HG02798 (cell line): ENCODE results near the gene VPREB3.

Source experiments
- ATAC-seq: cut with Tn5 transposase; IDR thresholded peaks from one replicate; pipeline ENCODE4 v1.9.1; 2021; ENCODE audit warnings: mild to moderate bottlenecking; ENCODE audit not compliant: unreplicated experiment, poor library complexity

Gene VPREB3

GRCh38 chr22:23767673-23768548 lies 13.7 kb upstream of the VPREB3 start, which contains the start of gene CHCHD10:
Gene CHCHD10, minus strand, starts transcription at chr22:23767972. Its CDS starts 98 bp downstream, at chr22:23767874.
- ATAC-seq, result peak; percentile 54

DNA sequence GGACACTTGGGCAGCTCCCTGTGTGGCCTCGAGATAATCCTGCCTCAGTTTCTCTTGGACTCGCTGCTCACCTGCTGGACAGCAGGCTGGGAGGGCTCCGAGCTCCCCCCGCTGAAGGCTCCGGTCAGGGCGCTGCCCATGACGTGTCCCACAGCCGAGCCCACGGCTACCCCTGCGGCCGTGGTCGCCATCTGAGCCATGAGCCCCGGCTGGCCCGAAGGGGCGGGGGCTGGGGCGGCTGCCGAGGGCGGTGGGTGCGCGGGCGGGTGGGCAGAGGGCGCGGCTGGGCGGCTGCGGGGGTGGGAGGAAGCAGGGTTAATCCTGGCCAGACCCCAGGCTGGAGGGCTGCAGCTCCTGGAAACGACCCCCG lies 13.1 kb upstream of the VPREB3 start:
- no peak for ATAC-seq

DNA sequence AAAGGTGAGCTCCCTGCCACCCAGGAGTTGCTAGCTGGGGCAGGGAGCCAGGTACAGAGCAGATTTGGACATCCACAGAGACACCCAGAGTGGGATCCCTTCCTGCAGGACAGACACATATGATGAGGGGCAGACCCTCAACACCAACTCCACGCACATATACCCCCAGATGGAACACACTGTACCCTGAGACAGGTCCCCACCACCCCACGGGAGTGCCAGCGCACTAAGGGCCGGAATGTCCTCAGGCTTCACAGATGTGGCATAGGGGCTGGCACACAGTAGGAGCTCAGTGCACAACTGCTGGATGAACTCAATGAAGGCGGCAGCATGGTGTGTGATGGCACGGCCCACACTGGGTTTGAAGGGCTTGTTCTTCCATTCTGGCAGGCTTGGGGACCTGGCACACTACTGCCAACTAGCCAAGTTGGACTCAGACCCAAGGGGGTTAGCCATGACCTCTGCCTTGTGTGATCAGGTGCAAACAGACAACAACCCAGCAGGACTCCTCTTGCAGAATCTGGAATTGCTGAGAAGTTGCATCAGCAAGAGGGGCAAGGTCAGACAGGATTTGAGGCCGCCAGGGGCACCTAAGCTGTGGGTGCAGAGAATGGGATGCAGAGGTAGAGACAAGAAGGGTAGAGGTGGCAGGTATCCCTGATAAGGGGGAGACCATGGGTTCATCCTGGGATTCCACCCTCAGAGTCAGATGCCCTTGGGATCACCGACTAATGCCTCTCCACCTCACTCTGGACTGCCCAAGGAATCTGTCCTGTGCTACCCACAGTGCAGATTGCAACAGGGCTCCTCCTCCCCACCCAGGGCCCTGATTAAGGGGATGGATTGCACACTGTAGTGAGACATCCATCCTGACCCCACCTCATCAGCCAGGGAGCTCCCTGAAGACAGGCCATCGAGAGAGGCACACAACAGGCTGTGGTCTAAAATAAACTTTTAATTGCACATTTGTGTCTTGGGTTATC lies 11.0 kb upstream of the VPREB3 start:
- ATAC-seq, result no peak

DNA sequence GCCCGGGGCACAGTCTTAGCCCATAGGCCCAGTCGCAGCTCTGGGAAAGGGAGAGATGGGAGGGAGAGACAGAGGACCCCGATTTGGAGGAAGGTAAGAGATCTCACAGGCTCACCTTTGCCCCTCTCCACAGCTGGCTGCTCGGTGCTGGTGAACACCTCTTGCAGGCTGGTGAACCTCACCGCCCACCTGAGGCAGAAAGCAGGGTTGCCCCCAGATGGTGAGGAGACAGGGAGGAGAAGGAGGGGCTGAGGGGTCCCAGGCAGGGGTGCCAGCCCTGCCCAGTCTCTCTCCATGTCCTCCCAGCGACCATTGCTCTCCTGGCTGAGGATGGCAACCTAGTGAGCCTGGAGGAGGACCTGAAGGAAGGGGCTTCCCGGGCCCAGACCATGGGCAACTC lies 9.7 kb upstream of the VPREB3 start:
- ATAC-seq, result no peak

GRCh38 chr22:23763579-23763945 lies 9.3 kb upstream of the VPREB3 start:
- ATAC-seq, result no peak

DNA sequence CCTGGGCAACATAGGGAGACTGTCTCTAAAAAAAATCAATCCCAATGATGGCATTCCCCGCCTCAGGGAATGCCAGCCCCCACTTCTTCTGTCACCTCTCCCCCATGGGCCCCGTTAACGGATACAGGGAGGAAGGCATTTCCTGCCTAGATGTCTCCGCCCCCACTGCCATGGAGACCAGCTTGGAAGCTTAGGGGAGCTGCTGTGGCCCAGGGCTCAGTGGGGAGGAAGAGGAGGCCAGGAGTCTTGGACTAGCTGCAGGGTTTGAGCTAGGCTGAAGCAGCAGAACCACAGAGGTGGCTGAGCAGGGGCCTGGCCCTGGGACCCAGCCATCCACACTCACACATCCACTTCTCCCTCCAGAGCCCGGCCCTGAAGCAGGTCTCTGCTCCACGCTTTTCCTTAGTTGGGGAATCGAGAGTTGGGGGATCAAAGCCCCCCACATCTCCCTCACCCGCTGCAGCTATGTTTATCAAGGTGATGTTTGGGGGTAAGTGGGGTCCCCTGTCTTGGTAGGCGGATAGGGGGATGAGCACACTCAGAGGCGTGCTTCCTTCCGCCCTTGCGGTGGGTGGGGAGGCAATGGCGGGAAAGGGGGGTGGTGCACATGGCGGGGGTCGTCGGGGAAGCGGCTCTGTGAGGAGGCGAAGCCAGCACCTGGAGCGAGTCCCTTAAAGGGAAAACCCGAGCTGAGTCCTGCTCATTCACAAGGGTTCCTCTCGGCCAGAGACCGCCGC lies 8.8 kb upstream of the VPREB3 start, which contains the start of gene C22orf15:
TSS of gene C22orf15 (plus strand) at position 149 of the 737 bp plus-strand sequence. CDS start at position 466, 317 bp downstream.
- ATAC-seq, result no peak

DNA sequence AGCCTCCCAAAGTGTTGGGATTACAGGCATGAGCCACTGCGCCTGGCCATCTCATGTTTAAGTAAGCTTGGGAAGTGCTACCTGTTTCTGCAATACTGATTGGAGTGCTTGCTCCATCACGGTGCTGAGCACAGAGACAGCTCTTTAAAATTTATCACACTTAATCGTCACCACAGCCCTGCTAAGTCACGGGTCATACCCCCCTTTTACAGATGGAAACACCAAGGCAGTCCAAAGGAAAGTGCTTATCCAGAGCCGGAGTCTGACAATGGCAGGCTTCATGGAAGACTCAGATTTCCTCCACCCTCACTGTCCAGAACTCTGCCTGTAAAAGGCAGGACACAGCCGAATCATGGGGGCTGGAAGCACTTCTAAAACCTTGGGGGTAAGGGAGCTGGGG lies 5.8 kb upstream of the VPREB3 start:
- no peak for ATAC-seq

DNA sequence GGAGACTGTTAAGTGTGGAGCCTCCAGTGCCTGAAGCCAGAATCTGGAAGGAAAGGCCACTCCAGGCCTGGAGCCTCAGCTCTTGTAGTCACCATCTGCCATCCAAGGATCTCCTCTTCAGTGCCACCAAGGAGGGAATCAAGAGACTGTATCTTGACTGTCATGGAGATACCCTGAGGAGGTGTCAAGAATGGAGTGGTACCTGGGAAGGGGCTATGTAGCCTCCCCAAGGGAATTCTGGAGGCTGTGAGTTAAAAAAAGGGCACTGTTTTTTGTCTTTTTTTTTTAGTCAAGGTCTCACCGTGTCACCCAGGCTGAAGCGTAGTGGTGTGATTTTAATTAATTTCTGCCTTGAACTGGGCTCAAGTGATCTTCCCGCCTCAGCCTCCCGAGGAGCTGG lies 5.3 kb upstream of the VPREB3 start:
- no peak for ATAC-seq

GRCh38 chr22:23756891-23757290 lies 2.7 kb upstream of the VPREB3 start:
- no peak for ATAC-seq

GRCh38 chr22:23755711-23756110 lies 1.5 kb upstream of the VPREB3 start:
- ATAC-seq, result no peak

DNA sequence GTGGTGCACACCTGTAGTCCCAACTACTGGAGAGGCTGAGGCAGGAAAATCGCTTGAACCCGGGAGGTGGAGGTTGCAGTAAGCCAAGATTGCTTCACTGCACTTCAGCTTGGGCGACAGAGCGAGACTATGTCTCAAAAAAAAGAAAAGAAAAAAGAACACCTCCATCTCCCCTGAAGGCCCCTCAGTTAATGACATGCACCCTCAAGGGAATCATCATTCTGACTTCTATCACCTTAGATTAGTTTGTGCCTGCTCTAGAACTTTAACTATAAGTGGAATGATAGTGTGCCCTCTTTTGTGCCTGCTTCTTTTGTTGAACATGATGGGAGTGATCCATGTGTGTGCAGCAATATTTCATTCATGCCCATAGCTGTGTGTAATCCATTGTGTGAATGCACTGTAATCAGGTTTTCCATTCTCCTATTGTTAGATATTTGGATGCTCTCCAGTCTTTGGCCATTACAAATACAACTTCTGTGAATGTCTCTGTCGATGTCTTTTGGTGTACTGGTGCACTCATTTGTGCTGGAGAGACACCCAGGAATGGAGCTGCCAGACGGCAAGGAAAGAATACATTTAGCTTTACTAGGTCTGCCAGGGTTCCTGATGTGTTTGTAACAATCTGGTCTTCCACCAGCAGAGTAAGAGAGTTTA lies 883 bp upstream of the VPREB3 start:
- no peak for ATAC-seq

GRCh38 chr22:23753385-23753784 lies 840 bp downstream of the VPREB3 start:
- ATAC-seq, result no peak

DNA sequence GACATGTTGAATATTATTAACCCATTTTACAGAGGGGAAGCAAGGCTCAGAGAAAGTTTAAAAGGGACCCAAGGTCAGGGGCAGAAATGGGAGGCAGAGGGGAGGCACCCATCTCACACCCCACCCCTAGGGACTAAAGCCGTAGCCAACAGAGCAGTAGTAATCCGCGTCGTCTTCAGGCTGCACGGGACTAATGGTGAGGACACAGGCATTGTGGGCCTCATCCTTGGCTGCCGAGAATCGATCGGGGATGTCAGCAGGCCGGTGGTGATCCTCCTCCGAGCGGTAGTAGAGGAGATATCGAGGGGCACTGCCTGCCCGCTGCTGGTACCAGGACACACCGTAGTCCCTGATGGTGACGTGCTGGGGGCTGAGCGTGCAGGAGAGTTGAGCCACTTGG lies 1.5 kb downstream of the VPREB3 start:
- no peak for ATAC-seq

- no peak for ATAC-seq
These were observed 2.0 kb downstream of the VPREB3 start for GRCh38 chr22:23752090-23752691.

GRCh38 chr22:23751441-23751996 lies 2.7 kb downstream of the VPREB3 start:
- ATAC-seq, result peak; percentile 22

DNA sequence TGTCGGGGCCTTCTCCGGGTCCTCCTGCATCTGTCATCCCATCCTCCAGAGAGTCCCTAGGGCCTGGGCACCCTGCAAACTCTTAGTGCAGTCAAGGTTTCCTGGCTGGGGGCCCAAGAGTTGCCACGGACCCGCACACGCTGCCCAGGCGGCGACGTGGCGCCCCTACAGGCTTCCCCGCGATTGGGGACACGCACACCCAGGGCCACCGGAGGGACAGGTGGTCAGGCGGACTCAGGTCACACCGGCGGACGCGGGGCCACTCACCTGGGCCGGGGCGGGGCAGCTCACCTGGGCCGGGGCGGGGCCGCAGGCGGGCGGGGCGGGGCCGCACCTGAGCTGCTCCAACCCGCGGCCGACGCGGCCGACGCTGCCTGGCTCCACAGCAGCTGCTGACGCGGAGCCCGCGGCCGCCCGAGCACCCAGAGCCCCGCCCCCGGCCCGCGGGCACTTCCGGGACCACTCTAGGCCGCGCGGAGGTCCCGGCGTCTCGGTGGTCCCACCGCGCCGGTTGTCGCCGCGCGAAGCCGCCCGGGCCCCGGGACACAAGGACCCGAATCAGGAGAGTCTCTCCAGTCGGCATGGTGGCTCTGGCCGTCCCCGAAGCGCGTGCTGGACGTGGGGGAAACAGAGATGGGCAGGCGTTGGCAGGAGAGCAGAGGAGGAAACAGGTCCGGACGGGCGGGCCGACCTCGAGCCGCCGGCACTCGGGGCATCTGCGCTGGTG lies 3.3 kb downstream of the VPREB3 start, which contains the start of gene ZNF70:
TSS of gene ZNF70 (minus strand) at position 399 of the 727 bp plus-strand sequence. CDS start 5,972 bp downstream, outside the sequence.
- ATAC-seq, result peak; percentile 87

DNA sequence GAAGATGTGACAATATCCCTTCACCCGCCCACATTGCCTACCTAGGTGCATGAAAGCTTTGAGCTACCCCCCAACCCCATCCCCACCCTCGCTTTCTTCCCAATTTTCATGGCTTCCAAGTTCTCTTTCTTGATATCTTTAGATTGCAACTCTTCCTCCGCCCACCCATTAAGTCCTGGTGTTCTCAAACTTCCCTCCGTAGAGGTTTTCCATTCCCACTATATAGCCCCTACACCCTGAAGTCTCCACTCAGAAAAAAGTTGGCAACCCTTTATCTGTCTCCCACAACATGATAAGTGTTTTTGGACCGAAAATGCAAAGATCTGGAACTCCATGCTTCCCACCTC lies 3.9 kb downstream of the VPREB3 start:
- ATAC-seq, result no peak

- ATAC-seq, result no peak
These were observed 4.4 kb downstream of the VPREB3 start for GRCh38 chr22:23749841-23750301.
